GM12891 (cell line): ENCODE measurements around the gene SMYD3.

Source experiments
- PAX5 ChIP-seq: IDR thresholded peaks from 2 replicates; pipeline ENCODE4 v1.6.1; 2011; ENCODE audit warnings: low read length, moderate library complexity, mild to moderate bottlenecking; ENCODE audit not compliant: insufficient read depth, severe bottlenecking
- POLR2A ChIP-seq: IDR thresholded peaks from 2 replicates; pipeline ENCODE4 v1.6.1; 2011; ENCODE audit warnings: low read depth, low read length, control low read depth
- POLR2AphosphoS5 ChIP-seq: IDR thresholded peaks from 2 replicates; pipeline ENCODE4 v1.6.1; 2011; ENCODE audit warnings: low read depth, low read length, control low read depth
- TAF1 ChIP-seq: IDR thresholded peaks from 2 replicates; pipeline ENCODE4 v1.6.1; 2011; ENCODE audit warnings: low read depth, low read length, control low read depth

- TF ChIP-seq PAX5 (no peak), POLR2A (no peak), POLR2AphosphoS5 (no peak), TAF1 (no peak)
Measured at GRCh38 chr1:245748240-245748639, 758.8 kb downstream of the SMYD3 start.
